A549 treated with AZD9567 at 1 μM for 4 hours (cell line): Measurements from ENCODE around the gene MOV10. TPM values are rescaled to one million over a fixed set of nuclear protein-coding genes. Genes with fewer than 3 reads are reported as not detected.

Experiments
- total RNA-seq: library from RNA; stranded (reverse); fragments of 200-300 nt; extraction: Qiagen RNA extraction; gene quantifications from 5 replicates; pipeline ENCODE4 v1.2.3, GENCODE V29; 2022; ENCODE audit not compliant: insufficient read depth

Gene MOV10
- 21.0 to 31.8 TPM (median 29.2 TPM) in 5 replicates for total RNA-seq

GRCh38 chr1:112674440-112674985, at the start of gene MOV10:
Gene MOV10 (plus strand): TSS chr1:112674659. CDS start chr1:112674913, 254 bp downstream.

GRCh38 chr1:112706505-112707220, 32.2 kb downstream of the MOV10 start, which contains the start of gene RHOC:
Gene RHOC (minus strand): TSS chr1:112707127. CDS start chr1:112703799, 3,328 bp downstream.

GRCh38 chr1:112715264-112716053, 41.0 kb downstream of the MOV10 start, which contains the start of gene PPM1J:
Gene PPM1J (minus strand): TSS chr1:112715332. CDS start chr1:112715301, 31 bp downstream.

Other genes starting within 250 kb of the MOV10 start
- gene WNT2B, start 165.7 kb upstream of the MOV10 start, total RNA-seq = 0.12 to 0.24 TPM (median 0.21 TPM) in 4 of 5 replicates, not detected in the other
- 9.8 to 11.8 TPM (median 10.8 TPM) in 5 replicates for gene ST7L, start 55.5 kb upstream of the MOV10 start, total RNA-seq
- 55.0 to 91.9 TPM (median 61.2 TPM) in 5 replicates for gene CAPZA1, start 54.8 kb upstream of the MOV10 start, total RNA-seq
- 333 to 367 TPM (median 340 TPM) in 5 replicates for gene RHOC, start 32.5 kb downstream of the MOV10 start, total RNA-seq
- gene PPM1J, start 40.7 kb downstream of the MOV10 start, total RNA-seq = 0.94 to 1.4 TPM (median 1.2 TPM) in 4 of 5 replicates, not detected in the other